Measurements from ENCODE around the gene MOCS2. TPM values are rescaled to one million over a fixed set of nuclear protein-coding genes. Genes with fewer than 3 reads are reported as not detected.

MOCS2 gene
- total and polyA plus RNA-seq, 4 donors = 25.3 to 71.0 (median 26.8) TPM

DNA sequence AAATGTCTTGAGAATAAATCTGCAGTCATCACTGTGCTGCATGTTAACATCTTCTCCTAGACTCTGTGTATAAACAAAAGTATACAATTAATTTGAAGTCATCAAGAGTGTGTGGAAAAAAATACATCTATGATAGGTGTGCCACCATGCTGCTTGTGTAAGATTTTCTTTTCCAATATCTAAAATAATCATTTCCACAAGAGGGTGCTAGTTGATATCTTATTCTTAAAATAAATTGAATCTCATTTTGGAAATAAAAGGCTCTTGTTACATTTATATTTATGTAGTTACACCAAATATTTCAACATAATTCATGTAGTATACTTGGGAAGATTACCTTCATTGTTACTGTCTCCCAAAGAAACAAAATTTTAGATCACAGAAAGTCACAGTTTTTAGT is 14.1 kb upstream of the MOCS2 start:
- Histone ChIP-seq H3K9ac (ENCODE audit: insufficient read depth in 1 of 2, low read length in 2 of 2) (no peak overlapping the region), H3K4me3 (no peak overlapping the region), H3K27ac (ENCODE audit: low read depth in 1 of 2, low read length in 1 of 2) (no peak overlapping the region), H3K36me3 (ENCODE audit: control insufficient read depth in 4 of 4, insufficient read depth in 4 of 4, low read length in 4 of 4) (no peaks in the 10 kb centered on the region), H3K9me3 (ENCODE audit: control insufficient read depth in 4 of 4, insufficient read depth in 3 of 4, low read length in 3 of 4) (no peaks in the 10 kb centered on the region), H3K27me3 (ENCODE audit: control insufficient read depth in 3 of 3, insufficient read depth in 3 of 3, low read length in 2 of 3) (no peaks in the 10 kb centered on the region), H3K4me1 (ENCODE audit: control insufficient read depth in 5 of 5, insufficient read depth in 5 of 5, low read length in 5 of 5) (no peaks in the 10 kb centered on the region)
- DNase-seq (peak in 2 of 3 donors; percentile 33 to 34), ATAC-seq (ENCODE audit: insufficient read depth, low FRiP score) (no peak)
- TF ChIP-seq, protein P1, sequence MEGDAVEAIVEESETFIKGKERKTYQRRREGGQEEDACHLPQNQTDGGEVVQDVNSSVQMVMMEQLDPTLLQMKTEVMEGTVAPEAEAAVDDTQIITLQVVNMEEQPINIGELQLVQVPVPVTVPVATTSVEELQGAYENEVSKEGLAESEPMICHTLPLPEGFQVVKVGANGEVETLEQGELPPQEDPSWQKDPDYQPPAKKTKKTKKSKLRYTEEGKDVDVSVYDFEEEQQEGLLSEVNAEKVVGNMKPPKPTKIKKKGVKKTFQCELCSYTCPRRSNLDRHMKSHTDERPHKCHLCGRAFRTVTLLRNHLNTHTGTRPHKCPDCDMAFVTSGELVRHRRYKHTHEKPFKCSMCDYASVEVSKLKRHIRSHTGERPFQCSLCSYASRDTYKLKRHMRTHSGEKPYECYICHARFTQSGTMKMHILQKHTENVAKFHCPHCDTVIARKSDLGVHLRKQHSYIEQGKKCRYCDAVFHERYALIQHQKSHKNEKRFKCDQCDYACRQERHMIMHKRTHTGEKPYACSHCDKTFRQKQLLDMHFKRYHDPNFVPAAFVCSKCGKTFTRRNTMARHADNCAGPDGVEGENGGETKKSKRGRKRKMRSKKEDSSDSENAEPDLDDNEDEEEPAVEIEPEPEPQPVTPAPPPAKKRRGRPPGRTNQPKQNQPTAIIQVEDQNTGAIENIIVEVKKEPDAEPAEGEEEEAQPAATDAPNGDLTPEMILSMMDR (IDR thresholded peaks at IDR 0.05; ENCODE audit: control extremely low read depth, extremely low read depth) = no peak

DNA sequence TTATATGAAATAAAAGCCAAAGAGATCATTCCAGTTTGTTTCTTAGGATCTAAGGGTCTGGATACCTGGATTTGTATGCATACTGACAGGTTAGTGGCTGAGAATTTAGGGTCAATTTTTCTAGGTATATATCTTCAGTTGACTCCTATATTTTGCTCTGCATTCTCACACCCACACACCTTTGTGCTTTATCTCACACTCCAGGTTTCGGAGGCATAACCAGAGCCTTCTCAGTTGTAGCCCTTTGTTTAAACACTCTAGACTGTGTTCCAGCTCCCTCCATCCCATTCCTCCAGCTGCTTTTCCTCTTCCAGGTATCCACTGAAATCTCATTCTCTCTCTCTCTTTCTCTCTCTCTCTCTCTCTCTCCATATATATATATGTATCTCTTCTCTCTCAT is 10.6 kb upstream of the MOCS2 start:
- Histone ChIP-seq H3K9me3 (ENCODE audit: control insufficient read depth in 4 of 4, insufficient read depth in 3 of 4, low read length in 3 of 4) (no peaks in the 10 kb centered on the region), H3K27ac (ENCODE audit: low read depth in 1 of 2, low read length in 1 of 2) (no peak overlapping the region), H3K4me3 (no peak overlapping the region), H3K27me3 (ENCODE audit: control insufficient read depth in 3 of 3, insufficient read depth in 3 of 3, low read length in 2 of 3) (no peaks in the 10 kb centered on the region), H3K9ac (ENCODE audit: insufficient read depth in 1 of 2, low read length in 2 of 2) (peak overlapping the region in 1 of 2 donors; percentile 39), H3K36me3 (ENCODE audit: control insufficient read depth in 4 of 4, insufficient read depth in 4 of 4, low read length in 4 of 4) (peaks cover 0 to 3% (median 0%) of the 10 kb centered on the region in 4 donors), H3K4me1 (ENCODE audit: control insufficient read depth in 5 of 5, insufficient read depth in 5 of 5, low read length in 5 of 5) (no peaks in the 10 kb centered on the region)
- DNase-seq = no peak
- TF ChIP-seq, protein P1 (IDR thresholded peaks at IDR 0.05; ENCODE audit: control extremely low read depth, extremely low read depth) = no peak
- no peak for ATAC-seq (ENCODE audit: insufficient read depth, low FRiP score)
- 91 to 93% methylated on average over 1 of the region's 1 CpG for WGBS, 2 donors

DNA sequence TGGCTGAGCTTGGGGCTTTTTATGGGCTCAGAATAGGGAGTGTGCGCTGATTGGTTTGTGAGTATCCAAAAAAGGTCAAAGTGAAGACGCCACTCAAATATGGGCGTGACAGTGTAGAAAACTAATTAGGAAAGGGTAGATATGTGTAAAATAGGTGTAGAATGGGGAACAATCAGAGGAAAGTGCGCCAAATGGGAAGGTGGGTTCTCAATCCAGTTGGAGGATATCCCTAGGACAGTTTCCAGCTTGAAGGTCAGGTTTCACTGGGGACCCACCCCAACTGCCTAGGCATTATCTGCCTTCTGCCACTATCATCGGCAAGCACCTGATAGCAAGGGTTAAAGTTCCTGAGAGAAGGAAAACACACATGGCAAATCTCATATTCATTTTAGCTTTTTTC is 9.3 kb upstream of the MOCS2 start:
- DNase-seq = no peak
- Histone ChIP-seq H3K4me1 (ENCODE audit: control insufficient read depth in 5 of 5, insufficient read depth in 5 of 5, low read length in 5 of 5) (no peaks in the 10 kb centered on the region), H3K27ac (ENCODE audit: low read depth in 1 of 2, low read length in 1 of 2) (no peak overlapping the region), H3K9ac (ENCODE audit: insufficient read depth in 1 of 2, low read length in 2 of 2) (no peak overlapping the region), H3K4me3 (no peak overlapping the region), H3K9me3 (ENCODE audit: control insufficient read depth in 4 of 4, insufficient read depth in 3 of 4, low read length in 3 of 4) (no peaks in the 10 kb centered on the region), H3K27me3 (ENCODE audit: control insufficient read depth in 3 of 3, insufficient read depth in 3 of 3, low read length in 2 of 3) (no peaks in the 10 kb centered on the region), H3K36me3 (ENCODE audit: control insufficient read depth in 4 of 4, insufficient read depth in 4 of 4, low read length in 4 of 4) (peaks cover 0 to 3% (median 0%) of the 10 kb centered on the region in 4 donors)
- 84 to 88% methylated on average over 5 of the region's 5 CpGs for whole genome bisulfite sequencing, 2 donors
- TF ChIP-seq, protein P1 (IDR thresholded peaks at IDR 0.05; ENCODE audit: control extremely low read depth, extremely low read depth) = no peak
- ATAC-seq (ENCODE audit: insufficient read depth, low FRiP score) = no peak

DNA sequence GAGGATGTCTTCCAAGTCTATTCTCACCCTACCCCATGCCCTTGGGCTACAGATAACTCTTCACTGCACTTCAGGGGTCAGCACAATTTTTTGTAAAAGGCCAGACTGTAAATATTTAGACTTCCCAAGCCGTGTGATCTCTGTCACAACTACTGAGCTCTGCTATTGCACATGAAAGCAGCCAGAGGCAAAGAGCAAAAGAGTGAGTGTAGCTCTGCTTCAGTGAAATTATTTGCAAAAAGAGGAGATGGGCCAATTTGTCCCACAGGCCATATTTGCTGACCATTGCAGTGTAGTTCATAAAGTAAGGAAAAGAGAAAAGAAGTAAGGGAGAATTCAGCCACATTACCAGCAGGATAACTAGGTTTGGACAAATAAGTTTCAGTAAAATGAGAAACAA is 7.0 kb upstream of the MOCS2 start:
- DNase-seq (no peak), ATAC-seq (ENCODE audit: insufficient read depth, low FRiP score) (no peak)
- TF ChIP-seq, protein P1 (IDR thresholded peaks at IDR 0.05; ENCODE audit: control extremely low read depth, extremely low read depth) = no peak
- Histone ChIP-seq H3K4me1 (ENCODE audit: control insufficient read depth in 5 of 5, insufficient read depth in 5 of 5, low read length in 5 of 5) (no peaks in the 10 kb centered on the region), H3K36me3 (ENCODE audit: control insufficient read depth in 4 of 4, insufficient read depth in 4 of 4, low read length in 4 of 4) (peaks cover 0 to 3% (median 0%) of the 10 kb centered on the region in 4 donors), H3K27me3 (ENCODE audit: control insufficient read depth in 3 of 3, insufficient read depth in 3 of 3, low read length in 2 of 3) (no peaks in the 10 kb centered on the region), H3K9me3 (ENCODE audit: control insufficient read depth in 4 of 4, insufficient read depth in 3 of 4, low read length in 3 of 4) (no peaks in the 10 kb centered on the region), H3K27ac (ENCODE audit: low read depth in 1 of 2, low read length in 1 of 2) (no peak overlapping the region), H3K9ac (ENCODE audit: insufficient read depth in 1 of 2, low read length in 2 of 2) (no peak overlapping the region), H3K4me3 (no peak overlapping the region)
- WGBS, 2 donors = 53 to 74% methylated on average over 1 of the region's 1 CpG

Measured in lung (tissue), 12 donors.